GM19239 (cell line): ENCODE data around the gene FDXACB1.
A peak's percentile ranks its signal among the peaks of the same experiment; 100 is the strongest.

Experiments used
- DNase-seq: peaks from one replicate; pipeline ENCODE4 v3.0.0; 2011; ENCODE audit warnings: low spot score; ENCODE audit not compliant: insufficient read length
- FAIRE-seq: peaks from 2 replicates; lab custom pipeline; 2011; peaks lifted over from hg19 to GRCh38; lab: Jason Lieb, UNC

FDXACB1 gene, protein sequence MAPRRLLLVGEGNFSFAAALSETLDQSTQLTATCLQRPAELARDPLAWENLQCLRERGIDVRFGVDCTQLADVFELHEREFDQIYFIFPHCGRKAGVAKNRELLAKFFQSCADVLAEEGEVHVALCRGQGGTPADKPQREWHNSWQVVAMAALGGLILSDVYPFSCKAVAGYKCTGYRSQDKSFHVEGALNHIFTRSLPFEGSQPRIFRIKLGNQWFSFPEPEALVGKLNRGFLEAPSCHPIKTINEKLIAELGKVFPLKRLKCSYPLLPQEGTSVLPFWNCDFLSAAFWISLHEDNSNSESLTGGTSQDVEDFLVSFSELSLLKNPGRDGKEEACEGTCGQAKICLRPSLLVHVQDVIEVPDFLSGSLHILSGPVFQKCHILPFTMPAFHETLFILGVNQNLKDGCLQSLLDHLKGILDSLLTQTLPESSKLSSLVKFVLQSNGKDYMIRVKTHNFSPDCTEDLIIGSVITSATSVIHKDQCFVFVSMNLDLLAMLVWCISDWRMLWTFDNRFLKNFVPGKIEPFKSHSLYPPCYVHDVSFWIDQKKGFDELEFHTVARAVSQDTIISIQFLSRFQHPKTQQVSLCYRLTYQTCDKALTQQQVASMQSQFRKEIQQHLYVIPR

DNA sequence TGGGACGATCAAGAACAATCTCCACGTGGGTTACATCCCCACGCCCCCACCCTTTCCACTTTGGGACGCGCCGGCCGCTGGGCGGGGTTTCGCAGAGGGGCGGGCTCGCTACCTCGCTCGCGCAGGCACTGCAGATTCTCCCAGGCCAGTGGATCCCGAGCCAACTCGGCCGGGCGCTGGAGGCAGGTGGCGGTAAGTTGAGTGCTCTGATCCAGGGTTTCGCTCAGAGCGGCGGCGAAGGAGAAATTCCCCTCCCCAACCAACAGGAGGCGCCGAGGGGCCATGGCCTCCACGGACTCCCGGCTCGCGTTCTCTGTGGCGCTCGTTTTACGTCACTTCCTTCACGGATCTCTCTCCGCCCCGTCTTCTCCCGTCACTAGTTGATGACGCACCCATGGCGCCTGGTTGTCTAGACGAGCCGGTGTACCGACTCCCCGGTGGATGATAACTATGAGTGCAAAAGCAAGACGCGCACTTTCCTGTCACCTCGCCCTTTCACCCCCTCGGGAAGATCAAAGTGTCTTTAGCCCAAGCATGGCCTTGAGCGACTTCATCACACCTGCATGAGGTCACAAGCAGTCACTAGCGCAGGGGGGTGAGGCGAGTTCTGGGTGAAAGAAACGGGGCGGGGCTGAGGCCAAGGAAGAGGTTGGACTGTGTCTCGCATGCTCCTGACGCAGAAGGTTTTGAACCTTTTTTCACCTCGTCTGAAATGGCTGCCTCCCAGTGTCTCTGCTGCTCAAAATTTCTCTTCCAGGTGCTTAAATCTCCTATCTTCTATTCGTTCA lies at the start of gene FDXACB1, which contains the start of gene CFAP68:
Gene FDXACB1, minus strand, starts transcription at position 317 of the 788 bp plus-strand sequence. Its CDS starts 33 bp downstream, at position 284.
Gene CFAP68, plus strand, starts transcription at position 693 of the 788 bp plus-strand sequence. Its CDS starts 20 bp downstream, at position 713.
- peak; percentile 86 for DNase-seq
- peak; percentile 96 for FAIRE-seq

DNA sequence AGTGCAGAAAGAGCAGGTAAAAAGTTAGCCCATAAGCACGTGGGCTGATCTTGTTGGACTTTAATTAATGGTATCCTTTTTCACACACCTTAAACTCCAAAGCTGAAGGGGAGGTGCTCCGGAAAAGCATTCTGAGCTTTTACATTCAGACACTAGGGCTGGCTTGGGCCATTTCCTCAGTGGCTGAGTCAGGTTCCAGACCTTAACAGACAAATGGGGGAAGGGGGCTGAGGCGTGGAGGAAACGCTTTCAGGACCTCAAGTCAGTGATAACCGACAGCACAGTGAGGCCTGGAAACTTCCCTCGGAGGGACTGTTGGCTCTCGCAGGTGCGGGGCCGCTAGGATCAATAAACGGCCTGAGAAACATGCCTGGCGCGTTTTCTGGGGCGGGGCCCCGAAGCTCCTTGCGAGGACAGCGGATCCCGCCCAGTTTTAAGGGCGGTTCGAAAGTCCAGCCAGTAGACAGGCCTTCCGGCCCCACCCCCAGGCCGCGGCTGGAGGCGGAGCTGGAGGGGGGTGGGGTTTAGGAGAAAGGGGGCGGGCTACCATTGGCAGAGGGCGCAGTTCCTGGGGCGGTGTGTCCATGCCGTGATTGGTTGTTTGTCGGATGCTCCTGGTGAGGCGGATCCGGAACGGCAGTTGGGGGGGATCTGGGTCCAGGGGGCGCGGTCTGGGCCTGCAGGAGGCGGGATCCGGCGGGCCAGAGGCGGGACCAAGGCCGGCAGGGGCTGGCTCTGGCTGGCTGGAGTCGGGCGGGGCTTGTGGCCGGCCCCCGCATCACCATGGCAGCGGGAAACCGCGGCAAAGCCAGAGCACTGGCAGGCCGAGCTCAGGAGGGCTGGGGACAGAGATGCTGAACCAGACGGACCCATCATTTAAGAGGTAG lies 47.8 kb upstream of the FDXACB1 start:
- FAIRE-seq (peak; percentile 93), DNase-seq (peak; percentile 91)

DNA sequence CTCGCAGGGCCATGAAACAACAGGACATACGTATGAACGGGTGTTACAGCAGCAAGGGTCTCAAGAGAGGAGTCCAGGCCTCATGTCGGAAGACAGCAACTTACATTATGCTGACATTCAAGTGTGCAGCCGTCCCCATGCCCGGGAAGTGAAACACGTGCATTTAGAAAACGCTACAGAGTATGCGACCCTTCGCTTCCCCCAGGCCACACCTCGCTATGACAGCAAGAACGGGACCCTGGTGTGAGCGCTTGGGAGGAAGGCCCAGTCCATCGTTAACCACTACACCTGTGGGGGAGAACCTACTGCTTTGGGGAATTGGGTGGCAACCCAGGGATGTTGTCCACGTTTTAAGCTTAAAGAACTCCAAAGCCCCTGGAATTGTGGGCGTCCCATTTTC lies 47.0 kb upstream of the FDXACB1 start:
- DNase-seq (no peak), FAIRE-seq (no peak)

DNA sequence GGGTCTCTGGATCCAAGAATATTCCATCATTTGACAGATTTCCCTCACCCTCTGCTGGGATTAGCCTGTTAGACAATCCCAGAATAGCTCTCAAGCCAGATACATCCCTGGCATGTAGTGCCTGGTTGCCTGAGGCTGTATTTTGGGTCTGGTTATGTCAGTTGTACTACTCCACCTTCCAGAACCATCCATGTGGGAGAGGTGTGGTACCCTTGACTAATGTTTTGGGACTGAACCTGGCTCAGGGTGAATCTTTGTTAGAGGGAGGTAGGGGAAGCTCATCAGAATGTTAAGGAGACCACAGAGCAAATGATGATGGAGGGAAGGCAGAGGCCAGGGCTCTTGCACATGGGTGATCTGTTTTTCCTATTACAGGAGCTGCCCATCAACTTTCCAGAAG lies 45.0 kb upstream of the FDXACB1 start:
- DNase-seq (no peak), FAIRE-seq (no peak)

DNA sequence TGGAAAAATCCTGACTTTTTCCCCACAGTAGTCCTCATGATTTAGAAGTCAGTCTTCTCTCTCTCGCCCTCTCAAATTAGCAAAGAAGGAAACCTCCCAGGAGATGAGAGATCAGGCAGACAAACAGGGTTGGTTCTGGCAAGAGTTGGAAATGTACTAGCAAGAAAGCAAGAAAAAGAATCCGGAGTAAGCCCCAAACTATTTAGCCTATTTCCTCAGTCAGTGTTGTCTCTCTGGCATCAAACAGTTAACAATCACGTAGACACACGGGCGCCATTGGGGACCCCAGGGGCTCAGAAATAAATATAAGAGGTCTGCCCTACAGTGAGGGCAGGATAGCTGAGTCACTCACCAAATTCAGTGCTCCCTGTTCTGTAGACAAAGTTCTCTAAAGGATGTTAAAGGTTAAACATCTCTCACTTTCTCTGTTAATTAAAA lies 44.4 kb upstream of the FDXACB1 start:
- DNase-seq = no peak
- no peak for FAIRE-seq

DNA sequence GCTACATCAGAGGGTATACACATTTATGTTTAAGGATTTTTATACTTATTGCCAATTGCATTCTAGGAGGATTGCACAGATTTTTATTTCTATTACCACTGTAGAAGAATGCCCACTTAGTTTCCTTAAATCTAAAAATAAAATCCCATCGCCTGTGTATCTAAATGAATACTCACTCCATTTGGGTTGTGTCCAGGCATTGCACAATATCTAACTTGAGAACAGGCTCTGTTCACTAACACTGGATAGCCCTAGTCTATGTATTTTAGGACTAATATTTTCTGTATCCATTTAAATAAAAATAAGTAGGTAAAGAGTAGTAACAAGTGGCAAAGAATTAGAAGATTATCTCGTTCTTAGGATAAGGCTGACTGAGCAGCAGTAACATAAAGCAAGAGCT lies 43.8 kb upstream of the FDXACB1 start:
- FAIRE-seq (no peak), DNase-seq (no peak)

DNA sequence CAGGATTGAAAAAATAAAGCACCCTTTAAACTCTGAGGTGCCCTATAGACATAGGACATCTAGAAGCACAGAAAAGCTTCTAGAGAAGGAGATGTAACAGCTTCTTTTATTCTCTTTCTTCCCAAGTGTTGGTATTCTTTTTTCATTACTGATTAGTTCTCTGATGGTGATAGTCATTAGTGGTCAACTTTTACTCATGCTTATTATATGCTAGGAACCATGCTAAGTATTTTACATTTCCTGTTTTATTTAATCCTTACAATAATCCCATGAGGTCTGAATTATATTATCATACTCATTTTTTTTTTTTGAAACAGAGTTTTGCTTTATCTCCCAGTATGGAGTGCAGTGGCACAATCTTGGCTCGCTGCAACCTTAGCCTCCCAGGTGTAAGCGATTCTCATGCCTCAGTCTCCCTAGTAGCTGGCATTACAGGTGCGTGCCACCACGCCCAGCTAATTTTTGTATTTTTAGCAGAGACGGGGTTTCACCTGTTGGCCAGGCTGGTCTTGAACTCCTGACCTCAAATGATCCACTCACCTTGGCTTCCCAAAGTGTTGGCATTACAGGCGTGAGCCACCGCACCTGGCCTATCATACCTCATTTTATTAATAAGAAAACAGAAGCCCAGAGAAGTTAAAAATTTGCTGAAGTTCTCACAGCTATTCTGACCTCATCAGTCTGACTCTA lies 42.7 kb upstream of the FDXACB1 start:
- FAIRE-seq = no peak
- no peak for DNase-seq

DNA sequence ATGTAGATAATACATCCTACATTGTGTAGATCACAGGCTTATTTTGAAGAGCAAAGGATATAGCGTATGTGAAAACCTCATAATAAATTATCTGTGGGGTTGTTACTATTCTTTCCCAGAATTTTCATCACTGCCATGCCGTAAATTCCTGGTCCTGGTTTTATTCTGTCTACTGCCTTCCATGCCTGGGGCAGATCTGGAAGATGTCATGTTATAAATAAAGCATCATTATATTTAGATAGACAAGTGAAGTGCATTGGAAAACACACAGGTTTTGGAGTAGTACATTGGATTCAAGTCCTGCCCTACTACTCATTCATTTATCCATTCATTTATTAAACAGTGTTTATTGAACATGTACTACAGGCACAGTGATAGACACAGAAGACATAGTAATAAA lies 41.9 kb upstream of the FDXACB1 start:
- FAIRE-seq (no peak), DNase-seq (no peak)

DNA sequence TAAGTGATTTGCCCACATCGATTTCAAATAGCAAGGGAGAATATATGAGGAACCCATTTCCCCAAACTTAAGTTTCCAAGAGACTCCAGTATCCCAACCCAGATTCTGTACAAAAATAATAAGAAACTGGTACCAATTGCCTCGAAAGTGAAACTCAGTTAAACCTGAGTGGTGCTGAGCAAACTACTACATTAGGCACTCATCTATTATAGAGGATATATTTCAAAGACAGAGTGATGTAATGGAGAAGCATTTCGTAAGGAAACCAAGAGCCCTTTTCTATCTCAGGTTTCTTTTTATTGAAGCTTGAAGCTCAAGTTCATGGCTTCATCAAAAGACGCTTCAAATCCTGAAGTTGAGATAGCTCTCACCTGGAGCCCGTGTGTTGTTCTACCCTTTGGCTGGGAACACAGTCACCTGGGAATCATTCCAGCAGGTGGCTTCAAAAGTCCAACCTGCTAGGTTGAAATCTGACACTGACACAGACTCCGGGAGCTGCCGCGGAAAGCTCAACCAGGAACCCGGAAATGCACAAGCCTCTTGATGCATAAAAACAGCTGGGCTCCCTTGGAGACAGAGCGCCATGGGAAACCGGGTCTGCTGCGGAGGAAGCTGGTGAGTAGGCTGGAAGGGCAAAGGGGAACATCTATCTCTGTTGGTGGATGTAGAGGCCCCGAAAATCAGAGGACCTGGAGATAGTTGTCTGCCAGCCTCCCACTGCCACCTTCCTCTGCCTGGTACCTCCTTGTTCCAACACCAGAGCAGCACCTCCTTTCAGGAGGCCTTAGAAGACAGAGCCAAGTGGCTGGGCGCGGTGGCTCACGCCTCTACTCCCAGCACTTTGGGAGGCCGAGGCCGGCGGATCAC lies 39.7 kb upstream of the FDXACB1 start, which contains the start of gene C11orf52:
Gene C11orf52, plus strand, starts transcription at position 524 of the 867 bp plus-strand sequence. Its CDS starts 60 bp downstream, at position 584.
- DNase-seq = no peak
- FAIRE-seq = no peak

DNA sequence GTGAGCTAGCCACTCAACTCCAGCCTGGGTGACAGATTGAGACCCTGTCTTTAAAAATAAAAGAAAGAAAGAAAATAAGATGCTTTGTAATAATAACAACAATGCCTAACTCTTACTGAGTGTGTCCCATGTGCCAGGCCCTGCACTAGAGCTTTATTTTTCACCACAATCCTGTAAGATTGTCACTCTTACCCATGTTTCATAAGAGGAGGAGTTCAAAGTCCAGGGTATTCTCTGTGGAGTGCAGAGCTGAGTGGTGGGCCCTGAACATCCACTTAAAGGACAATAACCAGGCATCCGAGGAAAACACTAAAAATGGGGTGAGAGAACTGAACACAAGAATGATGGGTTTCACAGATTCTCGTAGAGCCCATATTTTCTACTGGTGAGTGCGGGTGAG lies 38.8 kb upstream of the FDXACB1 start:
- no peak for DNase-seq
- FAIRE-seq = no peak

DNA sequence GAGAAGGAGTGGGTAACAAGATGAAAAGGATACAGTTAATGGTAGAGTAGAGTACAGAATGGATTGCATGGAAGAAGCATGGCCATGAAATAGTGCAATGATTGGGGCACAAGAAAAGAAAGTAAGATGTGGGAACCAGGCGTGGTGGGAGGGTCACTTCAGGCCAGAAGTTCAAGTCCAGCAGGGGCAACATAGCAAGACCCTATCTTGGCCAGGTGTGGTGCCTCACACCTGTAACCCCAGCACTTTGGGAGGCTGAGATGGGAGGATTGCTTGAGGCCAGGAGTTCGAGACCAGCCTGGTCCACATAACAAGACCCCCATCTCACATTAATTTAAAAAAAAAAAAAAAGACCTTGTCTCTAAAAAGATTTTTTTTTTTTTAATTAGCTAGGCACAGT lies 38.3 kb upstream of the FDXACB1 start:
- FAIRE-seq (no peak), DNase-seq (no peak)

DNA sequence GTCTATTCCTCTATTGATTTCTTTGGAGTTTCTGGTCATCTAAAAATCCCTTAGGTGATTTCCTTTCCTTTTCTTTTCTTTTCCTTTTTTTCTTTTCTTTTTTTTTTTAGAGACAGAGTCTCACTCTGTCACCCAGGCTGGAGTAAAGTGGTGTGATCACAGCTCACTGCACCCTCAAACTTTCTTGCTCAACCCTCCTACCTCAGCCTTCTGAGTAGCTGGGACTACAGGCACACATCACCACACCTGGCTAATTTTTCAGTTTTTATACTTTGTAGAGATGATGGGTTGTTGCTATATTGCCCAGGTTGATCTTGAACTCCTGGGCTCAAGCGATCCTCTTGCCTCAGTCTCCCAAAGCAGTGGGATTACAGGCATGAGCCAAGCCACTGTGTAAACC lies 37.8 kb upstream of the FDXACB1 start:
- DNase-seq (no peak), FAIRE-seq (no peak)

DNA sequence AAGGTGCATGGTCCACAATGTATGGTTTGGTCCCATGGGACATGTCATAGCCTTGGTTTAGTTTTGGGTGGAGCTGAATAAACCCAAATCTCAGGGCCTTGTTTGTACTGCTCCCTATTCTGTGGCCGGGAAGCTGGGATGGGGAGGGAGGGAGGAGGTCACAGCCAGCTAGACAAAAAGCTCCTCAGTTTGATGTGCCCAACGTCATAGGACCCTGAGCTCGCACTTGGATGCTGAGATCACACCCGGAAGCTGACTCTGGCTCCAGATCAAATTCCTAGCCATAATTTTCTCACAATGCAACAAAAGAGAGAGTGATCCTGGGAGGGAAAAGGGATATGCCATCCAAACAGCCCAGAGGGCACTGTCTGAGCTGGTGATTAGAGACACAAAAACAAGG lies 35.0 kb upstream of the FDXACB1 start:
- FAIRE-seq (no peak), DNase-seq (no peak)

DNA sequence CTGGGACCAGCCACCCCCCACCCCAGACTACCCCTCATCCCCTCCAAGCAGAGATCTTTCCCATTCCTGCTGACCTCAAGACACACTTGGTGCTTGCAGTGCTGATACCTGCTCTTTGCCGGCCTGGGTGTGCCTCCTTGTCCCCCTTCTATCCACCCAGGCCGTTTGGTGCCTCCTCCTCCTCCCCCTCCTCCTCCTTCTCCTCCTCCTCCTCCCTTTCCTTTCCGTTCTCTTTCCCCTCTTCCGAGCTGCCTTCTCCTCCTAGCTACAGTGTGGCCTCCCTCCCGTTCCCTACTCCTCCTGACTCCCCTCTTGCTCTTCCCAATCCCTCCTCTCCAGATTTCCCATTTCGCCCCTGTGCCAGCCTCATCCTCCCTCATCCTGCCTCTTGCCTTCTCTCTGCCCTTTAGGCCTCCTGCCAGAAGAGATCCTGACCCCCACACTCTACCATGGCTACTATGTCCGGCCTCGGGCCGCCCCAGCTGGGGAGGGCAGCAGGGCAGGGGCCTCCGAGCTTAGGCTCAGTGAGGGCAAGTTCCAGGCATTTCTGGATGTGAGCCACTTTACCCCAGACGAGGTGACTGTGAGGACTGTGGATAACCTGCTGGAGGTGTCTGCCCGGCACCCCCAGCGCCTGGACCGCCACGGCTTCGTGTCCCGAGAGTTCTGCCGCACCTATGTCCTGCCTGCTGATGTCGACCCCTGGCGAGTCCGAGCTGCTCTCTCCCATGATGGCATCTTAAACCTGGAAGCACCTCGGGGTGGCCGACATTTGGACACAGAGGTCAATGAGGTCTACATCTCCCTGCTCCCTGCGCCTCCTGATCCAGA lies 34.3 kb upstream of the FDXACB1 start:
- FAIRE-seq = no peak
- no peak for DNase-seq

DNA sequence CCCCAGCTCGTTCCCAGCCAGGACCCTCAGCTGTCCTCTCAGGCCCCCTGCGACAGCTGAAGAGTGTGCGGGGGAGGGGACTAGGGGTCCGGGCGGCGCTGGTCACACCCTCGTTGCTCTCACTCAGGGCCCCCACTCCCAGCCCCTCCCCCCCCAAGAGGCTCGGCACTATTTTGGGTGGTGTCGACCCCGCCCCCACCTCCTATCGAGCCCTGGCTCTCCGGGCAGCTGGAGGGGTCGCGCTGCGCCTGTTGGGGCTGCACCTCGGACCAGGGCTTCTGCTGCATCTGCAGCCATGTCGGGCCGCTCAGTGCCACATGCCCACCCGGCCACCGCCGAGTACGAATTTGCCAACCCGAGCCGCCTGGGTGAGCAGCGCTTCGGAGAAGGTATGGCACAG lies 33.6 kb upstream of the FDXACB1 start, which contains the start of gene HSPB2:
Gene HSPB2, plus strand, starts transcription at position 200 of the 400 bp plus-strand sequence. Its CDS starts 96 bp downstream, at position 296.
- FAIRE-seq = no peak

DNA sequence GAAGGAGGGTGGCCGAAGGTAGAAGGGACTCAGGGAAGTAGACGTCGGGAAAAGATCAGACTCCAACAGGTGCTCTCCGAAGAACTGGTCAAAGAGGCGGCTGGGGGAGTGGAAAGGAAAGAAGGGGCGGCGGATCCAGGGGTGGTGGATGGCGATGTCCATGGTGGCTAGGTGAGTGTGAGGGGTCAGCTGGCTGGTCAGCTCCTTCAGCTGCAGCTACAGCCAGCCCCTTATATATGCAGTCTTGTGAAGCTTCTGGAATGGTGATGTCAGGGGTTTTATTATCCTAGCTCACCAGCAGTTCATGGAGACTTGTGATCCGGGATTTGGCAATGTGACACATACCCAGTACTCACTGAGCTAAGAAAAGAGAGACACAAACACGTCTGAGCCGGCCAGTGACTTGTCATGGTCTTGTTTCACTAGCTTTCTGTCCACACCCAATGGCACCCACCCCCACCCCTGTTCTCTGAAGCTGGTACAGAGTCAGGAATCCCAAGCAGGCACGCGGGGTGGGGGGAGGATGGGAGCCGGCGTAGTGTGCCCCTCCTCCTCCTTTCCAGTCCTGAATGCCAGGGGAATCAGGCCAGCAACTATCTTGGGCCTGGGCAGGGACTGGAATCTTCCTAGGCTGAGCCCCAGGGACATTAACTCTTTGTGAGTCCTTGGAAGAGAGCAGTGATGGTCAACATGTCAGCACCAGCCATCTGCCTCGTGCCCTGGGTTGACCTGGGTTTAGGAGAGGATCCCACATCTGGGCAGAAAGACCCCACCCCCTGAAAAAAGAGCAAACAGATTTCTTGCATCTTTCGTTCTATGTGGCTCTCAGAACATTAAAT lies 32.8 kb upstream of the FDXACB1 start, which contains the start of gene CRYAB:
Gene CRYAB, minus strand, starts transcription at position 208 of the 839 bp plus-strand sequence. Its CDS starts 46 bp downstream, at position 162.
- FAIRE-seq (no peak), DNase-seq (no peak)

More for the DNA sequence above, 33.6 kb upstream of the FDXACB1 start, which contains the start of gene HSPB2:
- no peak for DNase-seq
